ENCODE measurements around the gene EFNA3. TPM values are rescaled to one million over a fixed set of nuclear protein-coding genes. Genes with fewer than 3 reads are reported as not detected.
A peak's percentile ranks its signal among the peaks of the same experiment; 100 is the strongest.

The EFNA3 gene
- 0.32 and 0.43 TPM in 2 replicates for total RNA-seq

GRCh38 chr1:155078469-155079209 is at the start of gene EFNA3:
Gene EFNA3, plus strand, starts transcription at chr1:155078837. Its CDS starts 105 bp downstream, at chr1:155078942.
- no peak for TF ChIP-seq CTCF (IDR thresholded peaks at IDR 0.05; ENCODE audit: insufficient read depth, low read depth, low read length)
- peak within 1 kb of the TSS; percentile 51 for H3K4me3 ChIP-seq (ENCODE audit: low read depth, low read length)
- DNase-seq (ENCODE audit: low read depth): peak; percentile 43

GRCh38 chr1:155029513-155030242 is 49.0 kb upstream of the EFNA3 start:
- no peak for DNase-seq (ENCODE audit: low read depth)
- no peak overlapping the region for H3K4me3 ChIP-seq (ENCODE audit: low read depth, low read length)
- TF ChIP-seq CTCF (IDR thresholded peaks at IDR 0.05; ENCODE audit: insufficient read depth, low read depth, low read length): no peak

GRCh38 chr1:155030243-155030795 is 48.3 kb upstream of the EFNA3 start:
- H3K4me3 ChIP-seq (ENCODE audit: low read depth, low read length): no peak overlapping the region
- DNase-seq (ENCODE audit: low read depth): no peak
- no peak for TF ChIP-seq CTCF (IDR thresholded peaks at IDR 0.05; ENCODE audit: insufficient read depth, low read depth, low read length)

GRCh38 chr1:155030899-155031298 is 47.7 kb upstream of the EFNA3 start:
- TF ChIP-seq CTCF (IDR thresholded peaks at IDR 0.05; ENCODE audit: insufficient read depth, low read depth, low read length): no peak
- H3K4me3 ChIP-seq (ENCODE audit: low read depth, low read length): no peak overlapping the region
- no peak for DNase-seq (ENCODE audit: low read depth)

- no peak overlapping the region for H3K4me3 ChIP-seq (ENCODE audit: low read depth, low read length)
- TF ChIP-seq CTCF (IDR thresholded peaks at IDR 0.05; ENCODE audit: insufficient read depth, low read depth, low read length): no peak
- no peak for DNase-seq (ENCODE audit: low read depth)
Measured at GRCh38 chr1:155032886-155033285, 45.8 kb upstream of the EFNA3 start.

- H3K4me3 ChIP-seq (ENCODE audit: low read depth, low read length): no peak within 1 kb of the TSS
- no peak for DNase-seq (ENCODE audit: low read depth)
- TF ChIP-seq CTCF (IDR thresholded peaks at IDR 0.05; ENCODE audit: insufficient read depth, low read depth, low read length): no peak
Measured at GRCh38 chr1:155033524-155033923, 45.1 kb upstream of the EFNA3 start, which contains the start of the genes DCST1 and DCST2. Gene DCST1, plus strand, starts transcription at chr1:155033824. Its CDS starts 213 bp downstream, at chr1:155034037. Gene DCST2, minus strand, starts transcription at chr1:155033781. Its CDS starts 80 bp downstream, at chr1:155033701.

All from fibroblast of villous mesenchyme (primary cell).